Measurements from ENCODE around the gene RPS6KA4.
"Not testable (repeated sequence)": the region's sequence is repeated elsewhere in the genome, so short reads cannot be mapped to it uniquely, and the experiment has no call there.

RPS6KA4 gene

DNA sequence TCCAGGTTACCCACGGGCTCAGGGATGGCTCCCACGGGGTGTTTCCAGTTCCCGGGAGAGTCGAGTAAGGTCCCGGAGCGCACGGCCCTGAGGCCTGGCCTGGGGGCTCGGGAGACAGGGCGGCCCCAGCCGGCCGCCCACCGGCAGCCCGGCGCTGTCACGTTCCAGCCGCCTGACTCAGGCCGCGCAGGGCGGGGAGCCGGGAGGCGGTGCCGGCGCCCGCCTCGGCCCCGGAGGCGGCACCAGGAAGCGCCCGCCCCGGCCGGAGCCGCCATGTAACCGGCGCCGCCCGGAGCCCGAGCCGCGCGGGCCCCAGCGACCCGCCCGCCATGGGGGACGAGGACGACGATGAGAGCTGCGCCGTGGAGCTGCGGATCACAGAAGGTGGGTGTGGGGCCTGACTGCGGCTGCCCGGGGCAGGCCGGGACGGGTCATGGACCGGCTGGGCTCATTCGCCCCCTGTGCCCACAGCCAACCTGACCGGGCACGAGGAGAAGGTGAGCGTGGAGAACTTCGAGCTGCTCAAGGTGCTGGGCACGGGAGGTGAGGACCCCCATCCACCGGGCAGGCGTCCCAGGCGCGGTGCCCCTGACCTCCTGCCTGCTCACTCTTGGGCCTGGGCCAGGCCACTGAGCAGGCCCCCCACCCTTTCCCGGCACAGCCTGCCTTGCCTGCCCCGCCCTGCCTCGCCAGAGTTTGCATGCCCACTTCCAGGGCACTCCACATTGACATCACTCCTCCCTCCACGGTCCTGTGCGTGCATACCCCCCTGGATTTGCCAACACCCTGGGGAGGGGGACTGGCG is at the start of gene RPS6KA4:
Gene RPS6KA4, plus strand, starts transcription at position 256 of the 805 bp plus-strand sequence. Its CDS starts 74 bp downstream, at position 330.
- peak; percentile 45 for DNase-seq

DNA sequence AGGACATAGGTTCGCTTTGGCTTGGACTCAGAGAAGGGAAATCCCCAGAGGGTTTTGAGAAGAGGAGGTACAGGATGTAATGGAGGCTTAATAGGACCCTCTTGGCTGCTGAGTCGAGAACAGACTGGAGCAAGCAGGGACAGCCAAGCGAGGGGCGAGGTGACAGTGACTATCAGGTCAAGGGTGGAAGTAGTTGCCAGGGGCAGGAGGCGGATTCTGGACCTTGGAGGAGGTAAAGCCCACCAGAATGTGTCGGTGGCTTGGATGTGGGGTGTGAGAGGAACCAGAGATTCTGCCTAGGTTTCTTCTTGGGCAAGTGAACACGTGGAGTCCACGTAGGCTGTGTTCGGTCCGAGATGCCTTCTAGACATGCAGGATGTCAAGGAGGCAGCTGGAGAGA is 46.0 kb upstream of the RPS6KA4 start:
- DNase-seq: no peak

DNA sequence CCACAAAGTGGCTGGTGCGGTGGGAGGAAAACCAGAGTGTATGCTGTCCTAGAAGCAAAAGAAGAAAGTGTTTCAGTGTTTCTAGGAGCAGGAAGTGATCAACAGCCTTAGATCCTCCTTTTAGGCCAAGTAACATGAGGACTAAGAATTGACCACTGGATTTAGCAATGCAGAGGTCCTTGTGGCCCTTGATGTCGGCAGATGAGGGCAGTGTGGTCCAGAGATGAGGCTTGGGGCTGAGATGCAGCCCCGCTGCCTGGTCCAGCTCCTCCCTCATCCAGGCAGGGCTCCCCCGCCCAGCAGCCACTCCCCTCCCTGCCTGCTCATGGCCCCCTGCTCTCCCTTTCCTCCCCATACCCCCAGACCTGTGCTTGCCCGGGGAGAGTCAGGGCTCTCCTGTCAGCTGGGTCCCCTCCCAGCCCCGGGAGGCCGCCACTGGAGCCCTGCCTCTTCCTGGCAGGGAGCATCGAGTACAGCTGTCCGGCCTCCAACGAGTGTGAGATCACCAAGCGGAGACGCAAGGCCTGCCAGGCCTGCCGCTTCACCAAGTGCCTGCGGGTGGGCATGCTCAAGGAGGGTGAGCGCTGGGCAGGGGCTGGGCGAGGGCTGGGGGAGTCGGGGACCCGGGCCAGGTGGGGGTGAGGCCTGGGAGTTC is 45.3 kb upstream of the RPS6KA4 start:
- DNase-seq: no peak

DNA sequence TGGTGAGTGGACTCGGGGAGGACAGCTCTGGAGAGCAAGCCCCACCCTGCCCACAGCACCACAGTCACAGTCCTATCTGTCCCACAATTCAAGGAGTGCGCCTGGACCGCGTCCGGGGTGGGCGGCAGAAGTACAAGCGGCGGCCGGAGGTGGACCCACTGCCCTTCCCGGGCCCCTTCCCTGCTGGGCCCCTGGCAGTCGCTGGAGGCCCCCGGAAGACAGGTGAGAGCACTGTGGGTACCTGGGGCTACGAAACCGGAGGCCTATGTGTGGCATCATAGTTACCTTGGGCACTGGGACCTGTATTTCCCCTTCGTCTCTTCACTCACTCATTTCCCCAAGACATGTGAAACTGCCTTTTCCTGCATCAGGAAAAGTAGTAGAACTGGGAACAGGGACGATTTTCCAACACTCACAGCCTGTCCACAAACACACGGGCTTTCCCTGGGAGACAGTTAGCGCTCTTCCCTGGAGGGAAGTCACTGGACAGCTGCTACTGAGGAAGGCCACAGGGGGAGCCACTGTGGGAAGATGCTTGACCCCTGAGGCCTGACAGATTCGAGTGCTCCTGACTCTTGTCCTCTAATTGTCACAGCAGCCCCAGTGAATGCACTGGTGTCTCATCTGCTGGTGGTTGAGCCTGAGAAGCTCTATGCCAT is 44.7 kb upstream of the RPS6KA4 start:
- no peak for DNase-seq

- no peak for DNase-seq
Observed at GRCh38 chr11:64314805-64315561, 44.0 kb upstream of the RPS6KA4 start.

DNA sequence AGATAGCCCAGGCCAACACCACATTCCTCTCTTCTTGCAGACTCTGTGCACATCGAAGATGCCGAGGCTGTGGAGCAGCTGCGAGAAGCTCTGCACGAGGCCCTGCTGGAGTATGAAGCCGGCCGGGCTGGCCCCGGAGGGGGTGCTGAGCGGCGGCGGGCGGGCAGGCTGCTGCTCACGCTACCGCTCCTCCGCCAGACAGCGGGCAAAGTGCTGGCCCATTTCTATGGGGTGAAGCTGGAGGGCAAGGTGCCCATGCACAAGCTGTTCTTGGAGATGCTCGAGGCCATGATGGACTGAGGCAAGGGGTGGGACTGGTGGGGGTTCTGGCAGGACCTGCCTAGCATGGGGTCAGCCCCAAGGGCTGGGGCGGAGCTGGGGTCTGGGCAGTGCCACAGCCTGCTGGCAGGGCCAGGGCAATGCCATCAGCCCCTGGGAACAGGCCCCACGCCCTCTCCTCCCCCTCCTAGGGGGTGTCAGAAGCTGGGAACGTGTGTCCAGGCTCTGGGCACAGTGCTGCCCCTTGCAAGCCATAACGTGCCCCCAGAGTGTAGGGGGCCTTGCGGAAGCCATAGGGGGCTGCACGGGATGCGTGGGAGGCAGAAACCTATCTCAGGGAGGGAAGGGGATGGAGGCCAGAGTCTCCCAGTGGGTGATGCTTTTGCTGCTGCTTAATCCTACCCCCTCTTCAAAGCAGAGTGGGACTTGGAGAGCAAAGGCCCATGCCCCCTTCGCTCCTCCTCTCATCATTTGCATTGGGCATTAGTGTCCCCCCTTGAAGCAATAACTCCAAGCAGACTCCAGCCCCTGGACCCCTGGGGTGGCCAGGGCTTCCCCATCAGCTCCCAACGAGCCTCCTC is 43.1 kb upstream of the RPS6KA4 start:
- not testable (repeated sequence) for DNase-seq

DNA sequence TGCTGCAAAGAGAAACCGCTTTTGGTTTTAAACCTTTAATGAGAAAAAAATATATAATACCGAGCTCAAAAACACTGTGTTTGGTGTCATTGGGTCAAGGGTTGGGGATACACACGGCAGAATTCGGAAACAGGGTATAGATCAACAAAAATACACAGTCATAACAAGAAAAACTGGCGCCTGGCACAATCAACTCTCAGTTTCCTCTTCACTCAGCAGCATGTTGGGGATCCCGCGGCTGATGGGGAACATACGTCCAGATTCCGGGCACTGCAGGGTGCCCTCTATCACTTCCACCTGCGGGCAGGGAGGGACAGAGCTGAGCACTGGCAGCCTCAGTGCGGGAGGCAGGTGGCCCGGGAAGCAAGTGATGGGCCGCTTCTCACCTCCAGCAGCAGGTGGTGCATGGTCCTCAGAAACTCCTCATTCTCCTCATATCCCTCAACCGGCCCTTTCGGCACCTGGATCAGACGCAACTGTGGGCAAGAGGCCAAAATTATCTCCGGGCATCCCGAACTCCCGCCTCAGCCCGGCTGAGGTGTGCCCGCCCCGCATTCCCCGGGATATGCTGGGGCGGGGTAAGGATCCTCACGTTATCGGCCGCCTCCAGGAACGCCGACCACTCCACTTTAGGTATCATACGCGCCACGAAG is 42.2 kb upstream of the RPS6KA4 start:
- peak; percentile 53 for DNase-seq

DNA sequence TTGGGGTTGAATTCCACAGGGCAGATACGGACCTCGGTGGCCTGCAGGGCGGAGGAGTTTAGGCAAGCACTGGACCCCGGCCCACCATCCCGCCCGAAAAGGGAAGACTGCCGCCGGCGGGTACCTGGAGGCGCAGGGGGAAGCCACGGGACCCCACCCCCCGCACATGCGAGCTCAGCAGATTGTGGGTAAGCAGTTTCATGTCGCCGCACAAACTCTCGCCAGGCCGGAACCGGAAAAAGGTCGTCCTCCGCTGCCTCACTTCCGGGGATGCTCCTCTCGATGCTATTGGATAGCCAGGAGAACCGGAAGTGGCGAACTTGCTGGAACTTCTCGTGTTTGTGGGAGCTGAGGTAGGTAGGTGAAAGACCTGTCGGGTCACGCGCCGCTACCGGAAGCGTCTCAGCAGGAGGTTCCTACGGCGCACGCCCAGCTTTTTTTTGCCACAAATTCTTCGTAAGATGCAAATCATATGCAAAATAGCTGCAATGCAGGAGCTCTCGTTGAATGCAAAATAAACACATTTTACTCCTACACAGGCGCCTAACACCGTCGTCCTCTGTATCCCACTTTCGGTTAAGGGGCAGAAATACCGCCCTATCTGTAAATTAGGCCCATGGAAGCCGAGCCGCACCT is 41.5 kb upstream of the RPS6KA4 start, which contains the start of gene TRMT112:
Gene TRMT112, minus strand, starts transcription at position 235 of the 636 bp plus-strand sequence. Its CDS starts 33 bp downstream, at position 202.
- peak; percentile 99 for DNase-seq

GRCh38 chr11:64317961-64318765 is 40.8 kb upstream of the RPS6KA4 start, which contains the start of gene PRDX5:
Gene PRDX5 (plus strand): TSS chr11:64318121. CDS start chr11:64318216, 95 bp downstream.
- peak; percentile 97 for DNase-seq

- no peak for DNase-seq
Observed at GRCh38 chr11:64318766-64319761, 39.9 kb upstream of the RPS6KA4 start.

GRCh38 chr11:64320556-64320955 is 38.4 kb upstream of the RPS6KA4 start:
- DNase-seq: no peak

DNA sequence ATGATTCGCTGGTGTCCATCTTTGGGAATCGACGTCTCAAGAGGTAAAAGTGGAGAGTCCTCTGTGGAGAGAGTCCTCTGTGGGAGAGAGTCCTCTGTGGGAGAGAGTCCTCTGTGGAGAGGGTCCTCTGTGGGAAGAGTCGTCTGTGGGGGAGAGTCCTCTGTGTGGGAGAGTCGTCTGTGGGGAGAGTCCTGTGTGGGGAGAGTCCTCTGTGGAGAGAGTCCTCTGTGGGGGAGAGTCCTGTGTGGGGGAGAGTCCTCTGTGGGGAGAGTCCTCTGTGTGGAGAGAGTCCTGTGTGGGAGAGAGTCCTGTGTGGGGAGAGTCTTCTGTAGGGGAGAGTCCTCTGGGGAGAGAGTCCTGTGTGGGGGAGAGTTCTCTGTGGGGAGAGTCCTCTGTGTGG is 37.9 kb upstream of the RPS6KA4 start:
- no peak for DNase-seq

DNA sequence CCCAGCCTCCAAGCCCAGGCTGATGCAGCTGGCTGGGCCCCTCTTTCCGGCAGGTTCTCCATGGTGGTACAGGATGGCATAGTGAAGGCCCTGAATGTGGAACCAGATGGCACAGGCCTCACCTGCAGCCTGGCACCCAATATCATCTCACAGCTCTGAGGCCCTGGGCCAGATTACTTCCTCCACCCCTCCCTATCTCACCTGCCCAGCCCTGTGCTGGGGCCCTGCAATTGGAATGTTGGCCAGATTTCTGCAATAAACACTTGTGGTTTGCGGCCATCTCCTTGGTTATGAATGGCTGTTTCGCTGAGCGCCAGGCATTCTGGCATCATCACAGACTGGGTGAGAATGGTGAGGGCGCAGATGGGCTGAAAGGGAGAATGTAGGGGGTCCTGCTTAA is 37.4 kb upstream of the RPS6KA4 start:
- no peak for DNase-seq

GRCh38 chr11:64322925-64323260 is 36.1 kb upstream of the RPS6KA4 start:
- DNase-seq: no peak

- DNase-seq: no peak
Observed at GRCh38 chr11:64323373-64323772, 35.6 kb upstream of the RPS6KA4 start.

DNA sequence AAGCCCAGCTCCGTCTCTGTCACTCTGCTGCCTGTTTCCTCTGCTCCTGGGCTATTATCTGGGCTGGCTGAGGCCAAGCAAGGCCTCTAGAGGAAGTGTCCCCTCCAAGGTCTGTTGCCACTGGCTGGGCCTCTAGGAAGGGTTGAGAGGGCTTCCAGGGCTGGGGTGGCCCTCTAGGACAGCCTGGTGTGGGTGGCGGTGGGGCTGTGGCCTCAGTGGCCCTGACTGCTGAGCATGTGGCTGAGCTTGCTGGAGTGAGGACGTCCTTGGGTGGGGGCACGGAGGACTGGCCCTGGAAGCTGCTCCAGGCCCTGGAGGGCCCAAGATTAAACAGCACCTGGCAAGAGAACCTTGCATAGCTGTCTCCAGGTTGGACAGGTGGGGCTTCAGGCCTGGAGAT is 35.0 kb upstream of the RPS6KA4 start:
- DNase-seq: not testable (repeated sequence)

- no peak for DNase-seq
Observed at GRCh38 chr11:64324692-64325469, 34.1 kb upstream of the RPS6KA4 start.

- DNase-seq: no peak
Observed at GRCh38 chr11:64327375-64327774, 31.6 kb upstream of the RPS6KA4 start.
